ENCODE results near the gene C10orf95.

Gene C10orf95

DNA sequence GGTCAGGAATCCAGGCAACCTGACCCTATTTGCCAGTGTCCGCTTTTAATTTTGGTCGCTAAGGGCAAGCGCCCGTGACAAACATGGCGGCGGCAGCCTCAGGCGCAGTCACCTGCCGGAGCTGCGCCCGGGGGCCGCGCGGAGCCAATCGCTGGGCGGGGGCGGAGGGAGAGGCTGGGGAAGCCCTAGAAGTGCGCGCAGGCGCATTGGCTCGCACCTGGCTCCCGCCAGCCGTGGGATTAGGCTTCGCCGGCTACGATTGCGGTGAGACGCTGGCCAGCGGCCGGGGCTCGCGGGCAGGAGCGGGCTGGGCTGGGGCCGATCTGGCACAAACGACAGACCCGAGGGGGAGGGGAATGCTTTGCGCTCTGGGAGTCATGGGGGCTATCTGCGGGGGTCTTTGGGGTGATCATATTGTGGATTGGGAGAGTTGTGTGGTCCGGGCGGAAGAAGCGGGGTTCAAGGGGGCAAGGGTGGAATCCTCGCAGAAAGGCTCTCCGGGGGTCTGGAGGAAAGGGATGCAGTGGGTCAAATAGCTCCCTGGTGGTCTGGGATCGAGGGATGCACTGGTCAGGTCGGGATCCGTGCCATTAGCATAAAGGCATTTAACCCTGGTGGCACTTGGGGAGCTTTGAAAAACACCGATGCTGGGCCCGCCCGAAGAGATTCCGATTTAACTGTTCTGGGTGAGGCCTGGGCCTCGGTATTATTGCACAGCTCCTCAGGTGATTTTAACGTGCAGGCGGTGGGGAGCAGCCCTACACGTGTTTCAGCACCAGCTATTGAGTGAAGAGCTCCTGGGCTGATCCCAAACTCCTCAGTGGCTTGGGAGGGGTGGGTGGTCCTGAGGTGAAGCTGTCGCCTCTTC lies 10.1 kb upstream of the C10orf95 start:
- Histone ChIP-seq H3K9me3 (ENCODE audit: control insufficient read depth, insufficient read depth, low read length) (no peaks in the 10 kb centered on the region), H3K79me2 (ENCODE audit: control insufficient read depth, low read length) (peaks cover 46% of the 10 kb centered on the region), H3K4me3 (ENCODE audit: low read length) (peak overlapping the region; percentile 88), H3K4me2 (ENCODE audit: low read length) (peak overlapping the region; percentile 83), H3K27me3 (ENCODE audit: control insufficient read depth, low read length) (no peaks in the 10 kb centered on the region), H3F3A (ENCODE audit: control insufficient read depth, insufficient read depth) (peaks cover 7% of the 10 kb centered on the region; the same call in 1 of the 2 replicates), H3K36me3 (ENCODE audit: control insufficient read depth, low read length) (peaks cover 7% of the 10 kb centered on the region; the same call in 1 of the 2 replicates), H3K4me1 (ENCODE audit: control insufficient read depth, low read length) (peaks cover 35% of the 10 kb centered on the region), H3K9me2 (replicated peaks; ENCODE audit: control insufficient read depth, low read length) (no peaks in the 10 kb centered on the region), H3K27ac (ENCODE audit: low read depth, low read length) (peak overlapping the region; percentile 75), H4K20me1 (ENCODE audit: control insufficient read depth, insufficient read depth, low read depth, low read length) (no peaks in the 10 kb centered on the region)
- TF ChIP-seq EZH2phosphoT487 (IDR thresholded peaks at IDR 0.05; ENCODE audit: borderline replicate concordance, low read length) = no peak
- TF ChIP-seq, protein P1, sequence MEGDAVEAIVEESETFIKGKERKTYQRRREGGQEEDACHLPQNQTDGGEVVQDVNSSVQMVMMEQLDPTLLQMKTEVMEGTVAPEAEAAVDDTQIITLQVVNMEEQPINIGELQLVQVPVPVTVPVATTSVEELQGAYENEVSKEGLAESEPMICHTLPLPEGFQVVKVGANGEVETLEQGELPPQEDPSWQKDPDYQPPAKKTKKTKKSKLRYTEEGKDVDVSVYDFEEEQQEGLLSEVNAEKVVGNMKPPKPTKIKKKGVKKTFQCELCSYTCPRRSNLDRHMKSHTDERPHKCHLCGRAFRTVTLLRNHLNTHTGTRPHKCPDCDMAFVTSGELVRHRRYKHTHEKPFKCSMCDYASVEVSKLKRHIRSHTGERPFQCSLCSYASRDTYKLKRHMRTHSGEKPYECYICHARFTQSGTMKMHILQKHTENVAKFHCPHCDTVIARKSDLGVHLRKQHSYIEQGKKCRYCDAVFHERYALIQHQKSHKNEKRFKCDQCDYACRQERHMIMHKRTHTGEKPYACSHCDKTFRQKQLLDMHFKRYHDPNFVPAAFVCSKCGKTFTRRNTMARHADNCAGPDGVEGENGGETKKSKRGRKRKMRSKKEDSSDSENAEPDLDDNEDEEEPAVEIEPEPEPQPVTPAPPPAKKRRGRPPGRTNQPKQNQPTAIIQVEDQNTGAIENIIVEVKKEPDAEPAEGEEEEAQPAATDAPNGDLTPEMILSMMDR (IDR thresholded peaks at IDR 0.05; ENCODE audit: low read depth, low read length, poor library complexity, severe bottlenecking) = no peak

DNA sequence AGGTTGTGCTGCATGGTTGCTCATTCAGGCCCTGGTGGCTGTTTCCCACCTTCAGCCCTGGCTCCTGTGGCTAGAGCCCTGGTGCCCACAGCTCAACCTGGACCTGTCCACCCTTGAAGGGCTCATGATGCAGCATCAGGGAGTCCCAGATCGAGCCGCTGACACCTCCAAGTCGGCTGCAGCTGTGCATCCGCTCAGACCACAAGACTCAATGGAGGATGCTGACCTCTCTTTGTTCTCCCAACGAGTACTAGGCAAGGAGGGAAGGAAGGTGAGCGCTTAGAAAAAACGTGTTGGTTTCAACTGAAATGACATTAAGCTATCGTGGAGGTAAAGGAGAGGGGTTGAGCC lies 9.5 kb upstream of the C10orf95 start:
- no peaks in the 10 kb centered on the region for H3K27me3 ChIP-seq (ENCODE audit: control insufficient read depth, low read length)
- peaks cover 35% of the 10 kb centered on the region for H3K4me1 ChIP-seq (ENCODE audit: control insufficient read depth, low read length)
- no peaks in the 10 kb centered on the region for H4K20me1 ChIP-seq (ENCODE audit: control insufficient read depth, insufficient read depth, low read depth, low read length)
- H3K4me2 ChIP-seq (ENCODE audit: low read length) = peak overlapping the region; percentile 83
- H3K79me2 ChIP-seq (ENCODE audit: control insufficient read depth, low read length) = peaks cover 42% of the 10 kb centered on the region
- H3K4me3 ChIP-seq (ENCODE audit: low read length) = peak overlapping the region; percentile 88
- peaks cover 13% of the 10 kb centered on the region for H3K36me3 ChIP-seq (ENCODE audit: control insufficient read depth, low read length)
- H3F3A ChIP-seq (ENCODE audit: control insufficient read depth, insufficient read depth) = peaks cover 12% of the 10 kb centered on the region
- no peaks in the 10 kb centered on the region for H3K9me2 ChIP-seq (replicated peaks; ENCODE audit: control insufficient read depth, low read length)
- TF ChIP-seq, protein P1 (IDR thresholded peaks at IDR 0.05; ENCODE audit: low read depth, low read length, poor library complexity, severe bottlenecking) = no peak
- TF ChIP-seq EZH2phosphoT487 (IDR thresholded peaks at IDR 0.05; ENCODE audit: borderline replicate concordance, low read length) = no peak
- H3K27ac ChIP-seq (ENCODE audit: low read depth, low read length) = no peak overlapping the region
- no peaks in the 10 kb centered on the region for H3K9me3 ChIP-seq (ENCODE audit: control insufficient read depth, insufficient read depth, low read length)

DNA sequence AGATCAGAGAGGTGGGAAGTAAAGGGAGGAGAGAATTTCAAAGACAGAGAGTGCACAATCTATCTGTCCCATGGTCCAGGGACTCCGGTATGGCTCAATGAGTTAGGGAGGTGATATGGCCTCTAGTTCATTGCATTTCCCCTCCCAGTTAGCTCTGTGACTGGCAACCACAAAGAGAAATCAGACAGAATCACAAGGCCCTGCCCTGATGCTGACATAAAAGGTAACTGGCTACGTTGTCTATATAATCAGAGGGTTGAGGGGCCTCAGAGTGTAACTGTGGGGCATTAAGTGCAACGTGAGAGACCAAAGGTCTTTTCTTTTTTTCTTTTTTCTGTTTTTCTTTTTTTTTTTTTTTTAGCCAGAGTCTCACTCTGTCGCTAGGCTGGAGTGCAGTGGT lies 7.3 kb upstream of the C10orf95 start:
- Histone ChIP-seq H3K4me3 (ENCODE audit: low read length) (no peak overlapping the region), H3K9me2 (replicated peaks; ENCODE audit: control insufficient read depth, low read length) (no peaks in the 10 kb centered on the region), H3K36me3 (ENCODE audit: control insufficient read depth, low read length) (peaks cover 16% of the 10 kb centered on the region), H3K9me3 (ENCODE audit: control insufficient read depth, insufficient read depth, low read length) (no peaks in the 10 kb centered on the region), H3K27me3 (ENCODE audit: control insufficient read depth, low read length) (no peaks in the 10 kb centered on the region), H3K4me2 (ENCODE audit: low read length) (no peak overlapping the region), H3K4me1 (ENCODE audit: control insufficient read depth, low read length) (peaks cover 30% of the 10 kb centered on the region), H3F3A (ENCODE audit: control insufficient read depth, insufficient read depth) (peaks cover 17% of the 10 kb centered on the region), H3K27ac (ENCODE audit: low read depth, low read length) (no peak overlapping the region), H4K20me1 (ENCODE audit: control insufficient read depth, insufficient read depth, low read depth, low read length) (no peaks in the 10 kb centered on the region), H3K79me2 (ENCODE audit: control insufficient read depth, low read length) (peaks cover 23% of the 10 kb centered on the region)
- TF ChIP-seq, protein P1 (IDR thresholded peaks at IDR 0.05; ENCODE audit: low read depth, low read length, poor library complexity, severe bottlenecking) = no peak
- no peak for TF ChIP-seq EZH2phosphoT487 (IDR thresholded peaks at IDR 0.05; ENCODE audit: borderline replicate concordance, low read length)

Measured in DOHH2 (cell line).